GM12872 (cell line): Measurements from ENCODE around the gene DUSP12.

ENCODE experiments used
- TF ChIP-seq, protein P1 (sequence below): IDR thresholded peaks from 3 replicates; pipeline ENCODE4 v1.5.1; 2011; ENCODE audit warnings: low read depth, mild to moderate bottlenecking, low read length, moderate library complexity; ENCODE audit not compliant: insufficient read depth

DUSP12 gene

GRCh38 chr1:161779393-161779792, 29.8 kb downstream of the DUSP12 start:
- TF ChIP-seq, protein P1, sequence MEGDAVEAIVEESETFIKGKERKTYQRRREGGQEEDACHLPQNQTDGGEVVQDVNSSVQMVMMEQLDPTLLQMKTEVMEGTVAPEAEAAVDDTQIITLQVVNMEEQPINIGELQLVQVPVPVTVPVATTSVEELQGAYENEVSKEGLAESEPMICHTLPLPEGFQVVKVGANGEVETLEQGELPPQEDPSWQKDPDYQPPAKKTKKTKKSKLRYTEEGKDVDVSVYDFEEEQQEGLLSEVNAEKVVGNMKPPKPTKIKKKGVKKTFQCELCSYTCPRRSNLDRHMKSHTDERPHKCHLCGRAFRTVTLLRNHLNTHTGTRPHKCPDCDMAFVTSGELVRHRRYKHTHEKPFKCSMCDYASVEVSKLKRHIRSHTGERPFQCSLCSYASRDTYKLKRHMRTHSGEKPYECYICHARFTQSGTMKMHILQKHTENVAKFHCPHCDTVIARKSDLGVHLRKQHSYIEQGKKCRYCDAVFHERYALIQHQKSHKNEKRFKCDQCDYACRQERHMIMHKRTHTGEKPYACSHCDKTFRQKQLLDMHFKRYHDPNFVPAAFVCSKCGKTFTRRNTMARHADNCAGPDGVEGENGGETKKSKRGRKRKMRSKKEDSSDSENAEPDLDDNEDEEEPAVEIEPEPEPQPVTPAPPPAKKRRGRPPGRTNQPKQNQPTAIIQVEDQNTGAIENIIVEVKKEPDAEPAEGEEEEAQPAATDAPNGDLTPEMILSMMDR = no peak

DNA sequence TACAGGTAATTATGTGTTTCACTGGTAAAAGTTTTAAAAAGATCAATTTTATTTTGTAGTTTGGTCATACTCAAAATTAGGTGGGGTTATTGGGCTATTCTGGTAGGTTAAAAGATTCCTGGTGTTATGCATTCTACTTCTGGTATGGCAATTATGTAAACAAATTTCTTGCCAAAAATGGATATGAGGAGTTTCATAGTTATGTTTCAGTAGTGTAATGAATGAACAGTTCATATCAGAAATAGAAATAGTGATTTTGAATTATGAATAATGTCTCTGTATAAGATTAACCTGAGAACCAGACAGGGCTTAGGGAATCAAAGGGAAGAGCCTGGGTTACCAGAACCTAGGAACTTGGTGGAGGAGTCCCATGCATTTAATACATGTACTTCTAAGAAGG, 32.4 kb downstream of the DUSP12 start:
- TF ChIP-seq, protein P1 = no peak

- TF ChIP-seq, protein P1 = no peak
Observed at GRCh38 chr1:161782886-161783285, 33.3 kb downstream of the DUSP12 start.

GRCh38 chr1:161784968-161785367, 35.4 kb downstream of the DUSP12 start:
- TF ChIP-seq, protein P1 = no peak

- TF ChIP-seq, protein P1 = no peak
Observed at GRCh38 chr1:161787355-161787754, 37.8 kb downstream of the DUSP12 start.

- TF ChIP-seq, protein P1 = no peak
Observed at GRCh38 chr1:161790587-161791317, 41.2 kb downstream of the DUSP12 start.

DNA sequence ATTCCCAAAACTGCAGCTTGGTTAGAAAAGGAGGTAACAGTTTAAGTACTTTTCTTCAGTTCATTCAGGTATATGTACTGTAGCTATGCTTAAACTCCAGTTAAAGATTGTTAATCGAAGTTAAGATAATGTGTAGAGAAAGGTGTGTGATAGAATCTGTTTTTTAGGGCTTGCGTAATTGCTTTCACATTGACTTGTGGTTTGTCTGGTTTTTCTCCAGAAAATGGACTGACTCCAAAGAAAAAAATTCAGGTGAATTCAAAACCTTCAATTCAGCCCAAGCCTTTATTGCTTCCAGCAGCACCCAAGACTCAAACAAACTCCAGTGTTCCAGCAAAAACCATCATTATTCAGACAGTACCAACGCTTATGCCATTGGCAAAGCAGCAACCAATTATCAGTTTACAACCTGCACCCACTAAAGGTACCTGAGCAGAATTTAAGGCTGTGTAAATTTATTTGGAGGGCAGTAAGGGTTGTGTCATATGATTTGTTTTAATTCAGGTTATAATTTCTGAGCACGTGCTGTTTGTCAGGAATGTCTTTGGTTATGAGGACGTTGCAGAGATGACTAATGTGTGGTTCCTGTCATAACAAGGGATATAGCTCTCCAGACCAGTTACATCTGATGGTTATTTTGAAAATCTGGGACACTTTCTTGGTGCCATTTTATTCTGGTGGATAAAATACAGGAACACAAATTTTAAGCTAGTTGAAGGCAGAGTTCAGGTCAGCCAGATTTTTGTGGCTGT, 42.5 kb downstream of the DUSP12 start:
- TF ChIP-seq, protein P1 = no peak
